ENCODE measurements around the gene RUNX1.

GRCh38 chr21:34862951-34863350 lies 186.2 kb downstream of the RUNX1 start:
- TF ChIP-seq CSRNP3 (CRISPR knock-in tag; IDR thresholded peaks at IDR 0.05) (no peak), CREB5 (CRISPR knock-in tag; IDR thresholded peaks at IDR 0.05; ENCODE audit: low read depth) (no peak), ZFP3 (CRISPR knock-in tag; IDR thresholded peaks at IDR 0.05) (no peak), BACH2 (CRISPR knock-in tag; IDR thresholded peaks at IDR 0.05; ENCODE audit: borderline replicate concordance) (no peak), ZC3H10 (CRISPR knock-in tag; IDR thresholded peaks at IDR 0.05) (no peak), POU6F1 (CRISPR knock-in tag; IDR thresholded peaks at IDR 0.05; ENCODE audit: borderline replicate concordance, low read depth) (no peak), TOX (CRISPR knock-in tag; IDR thresholded peaks at IDR 0.05; ENCODE audit: borderline replicate concordance) (no peak), GLIS3 (CRISPR knock-in tag; IDR thresholded peaks at IDR 0.05) (no peak), PPARA (CRISPR knock-in tag; IDR thresholded peaks at IDR 0.05; ENCODE audit: borderline replicate concordance) (no peak), ARNTL (CRISPR knock-in tag; IDR thresholded peaks at IDR 0.05; ENCODE audit: borderline replicate concordance, low read depth) (no peak), ZNF70 (CRISPR knock-in tag; IDR thresholded peaks at IDR 0.05) (no peak), SNAI2 (CRISPR knock-in tag; IDR thresholded peaks at IDR 0.05) (no peak), PATZ1 (CRISPR knock-in tag; IDR thresholded peaks at IDR 0.05; ENCODE audit: borderline replicate concordance) (no peak)

All from SK-N-SH treated with all-trans-retinoic acid at 6 μM for 48 hours (cell line).